IPS-18a (cell line): ENCODE measurements around the gene SOX5.
"Not testable (repeated sequence)": the region's sequence is repeated elsewhere in the genome, so short reads cannot be mapped to it uniquely, and the experiment has no call there.

Experiments used
- H3K27ac ChIP-seq: one replicate; pipeline ENCODE4 v1.5.1; 2013; ENCODE audit warnings: low read length
- H3K27me3 ChIP-seq: one replicate; pipeline ENCODE4 v1.6.1; 2013; ENCODE audit warnings: mild to moderate bottlenecking, low read length; ENCODE audit not compliant: control insufficient read depth, insufficient read depth
- H3K36me3 ChIP-seq: one replicate; pipeline ENCODE4 v1.6.1; 2013; ENCODE audit warnings: low read depth, low read length; ENCODE audit not compliant: control insufficient read depth
- H3K4me1 ChIP-seq: one replicate; pipeline ENCODE4 v1.6.1; 2013; ENCODE audit warnings: low read depth, low read length; ENCODE audit not compliant: control insufficient read depth
- H3K4me3 ChIP-seq: one replicate; pipeline ENCODE4 v1.5.1; 2013; ENCODE audit warnings: low read length
- H3K9ac ChIP-seq: one replicate; pipeline ENCODE4 v1.6.1; 2013; ENCODE audit warnings: mild to moderate bottlenecking, low read length, moderate library complexity
- H3K9me3 ChIP-seq: one replicate; pipeline ENCODE4 v1.6.1; 2013; ENCODE audit warnings: low read depth, low read length; ENCODE audit not compliant: control insufficient read depth

Gene SOX5

DNA sequence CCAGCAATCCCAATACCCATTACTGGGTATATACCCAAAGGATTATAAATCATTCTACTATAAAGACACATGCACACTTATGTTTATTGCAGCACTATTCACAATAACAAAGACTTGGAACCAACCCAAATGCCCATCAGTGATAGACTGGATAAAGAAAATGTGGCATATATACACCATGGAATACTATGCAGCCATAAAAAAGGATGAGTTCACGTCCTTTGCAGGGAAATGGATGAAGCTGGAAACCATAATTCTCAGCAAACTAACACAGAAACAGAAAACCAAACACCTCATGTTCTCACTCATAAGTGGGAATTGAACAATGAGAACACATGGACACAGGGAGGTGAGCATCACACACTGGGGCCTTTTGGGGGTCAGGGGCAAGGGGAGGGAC is 72.9 kb downstream of the SOX5 start:
- not testable (repeated sequence) for H3K4me1 ChIP-seq, H3K9me3 ChIP-seq

DNA sequence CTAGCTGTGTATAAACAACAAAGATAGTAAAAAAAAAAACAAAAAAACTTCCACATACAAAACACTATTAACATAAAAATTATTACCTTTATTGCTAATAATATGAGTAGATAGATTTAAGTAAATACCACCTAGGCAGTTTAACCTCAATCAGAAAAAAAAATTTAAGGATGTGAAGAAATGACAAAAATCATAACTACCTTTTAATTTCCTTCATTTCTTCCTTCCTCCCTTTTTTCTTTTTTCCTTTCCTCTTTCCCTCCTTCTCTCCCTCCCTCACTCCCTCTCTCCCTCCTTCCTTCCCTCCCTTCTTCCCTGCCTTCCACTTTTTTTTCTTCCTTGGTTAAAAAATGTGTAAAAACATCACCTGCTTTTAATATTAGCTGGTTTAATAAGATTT is 81.7 kb downstream of the SOX5 start:
- Histone ChIP-seq H3K4me3 (no peak overlapping the region), H3K9ac (no peak overlapping the region), H3K36me3 (no peaks in the 10 kb centered on the region), H3K4me1 (no peaks in the 10 kb centered on the region), H3K27me3 (no peaks in the 10 kb centered on the region), H3K27ac (no peak overlapping the region), H3K9me3 (no peaks in the 10 kb centered on the region)

More for the DNA sequence above, 72.9 kb downstream of the SOX5 start:
- H3K27ac ChIP-seq, H3K4me3 ChIP-seq, H3K9ac ChIP-seq, H3K36me3 ChIP-seq, H3K27me3 ChIP-seq: not testable (repeated sequence)

DNA sequence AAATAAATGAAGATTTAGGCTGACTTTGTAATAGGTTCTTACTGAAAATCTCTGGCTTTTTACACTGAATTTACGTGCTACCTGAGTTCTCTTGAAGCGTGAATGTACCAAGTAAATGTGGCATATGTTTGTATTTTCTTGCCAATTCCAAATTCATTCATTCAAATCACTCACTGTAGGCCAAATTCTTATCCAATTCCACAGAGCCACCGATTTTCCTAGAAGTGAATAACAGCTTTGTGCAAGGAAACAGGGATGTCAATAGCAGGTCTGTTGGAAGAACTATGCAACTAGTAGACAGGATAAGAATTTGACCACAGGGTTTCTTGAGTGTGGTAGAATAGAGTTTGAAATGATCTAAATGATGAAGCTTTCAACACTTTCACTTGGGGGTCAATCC is 86.8 kb downstream of the SOX5 start:
- Histone ChIP-seq H3K9ac (no peak overlapping the region), H3K36me3 (no peaks in the 10 kb centered on the region), H3K27ac (no peak overlapping the region), H3K4me3 (no peak overlapping the region), H3K4me1 (no peaks in the 10 kb centered on the region), H3K27me3 (no peaks in the 10 kb centered on the region), H3K9me3 (no peaks in the 10 kb centered on the region)

DNA sequence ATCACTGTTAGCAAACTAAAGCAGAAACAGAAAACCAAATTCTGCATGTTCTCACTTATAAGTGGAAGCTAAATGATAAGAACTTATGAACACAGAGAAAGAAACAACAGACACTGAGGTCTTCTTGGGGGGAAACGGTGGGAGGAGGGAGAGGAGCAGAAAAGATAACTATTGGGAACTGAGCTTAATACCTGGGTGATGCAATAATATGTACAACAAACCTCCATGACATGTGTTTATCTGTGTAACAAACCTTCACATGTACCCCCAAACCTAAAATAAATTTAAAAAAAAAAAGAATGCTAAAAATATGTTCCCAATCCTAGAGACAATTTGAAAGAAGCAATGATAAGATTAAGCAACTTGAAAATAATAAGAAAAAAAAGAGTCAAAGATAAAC is 89.5 kb downstream of the SOX5 start:
- no peak overlapping the region for H3K4me3 ChIP-seq
- H3K27me3 ChIP-seq: no peaks in the 10 kb centered on the region
- H3K9me3 ChIP-seq: no peaks in the 10 kb centered on the region
- no peaks in the 10 kb centered on the region for H3K4me1 ChIP-seq
- no peak overlapping the region for H3K9ac ChIP-seq
- H3K27ac ChIP-seq: no peak overlapping the region
- H3K36me3 ChIP-seq: no peaks in the 10 kb centered on the region

DNA sequence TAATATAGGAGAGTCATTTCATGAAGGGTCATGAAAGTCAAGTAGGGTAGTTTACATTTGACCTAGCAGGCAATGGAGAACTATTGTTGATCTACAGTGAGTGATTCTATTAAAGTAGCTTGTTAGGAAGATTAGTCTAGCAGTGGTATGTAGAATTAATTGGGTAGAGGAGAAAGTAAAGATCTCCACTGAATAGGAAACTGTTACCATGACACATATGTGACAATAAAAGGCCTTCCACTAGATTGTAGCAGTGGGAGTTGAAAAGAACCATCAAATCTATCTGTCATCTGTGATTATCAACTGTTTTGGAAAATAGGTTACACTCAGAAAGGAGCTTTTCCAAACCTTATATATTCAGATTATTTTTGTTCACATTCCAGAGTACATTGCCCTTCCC is 92.3 kb downstream of the SOX5 start:
- Histone ChIP-seq H3K4me3 (no peak overlapping the region), H3K9ac (no peak overlapping the region), H3K27ac (no peak overlapping the region), H3K27me3 (no peaks in the 10 kb centered on the region), H3K9me3 (no peaks in the 10 kb centered on the region), H3K4me1 (no peaks in the 10 kb centered on the region), H3K36me3 (no peaks in the 10 kb centered on the region)

DNA sequence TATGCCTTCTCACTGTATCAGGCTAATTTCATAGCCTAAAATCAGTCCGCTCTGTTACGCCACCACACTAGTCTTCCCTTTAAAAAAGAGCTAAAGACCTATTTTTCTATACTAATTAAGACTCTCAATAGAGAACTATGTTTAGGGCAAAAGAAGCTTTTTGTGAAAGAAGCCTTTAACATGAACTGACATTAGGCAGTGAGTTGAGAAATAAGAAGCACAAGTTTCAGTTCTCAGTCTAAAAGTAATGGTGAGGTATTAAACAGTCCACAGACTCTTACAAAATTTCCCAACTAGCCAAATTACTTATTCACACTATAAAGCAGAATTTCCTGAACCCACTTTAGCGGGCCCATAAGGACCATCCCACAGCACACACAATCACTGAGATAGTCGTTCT is 93.7 kb downstream of the SOX5 start:
- no peaks in the 10 kb centered on the region for H3K9me3 ChIP-seq
- no peak overlapping the region for H3K4me3 ChIP-seq
- H3K36me3 ChIP-seq: no peaks in the 10 kb centered on the region
- no peak overlapping the region for H3K27ac ChIP-seq
- H3K4me1 ChIP-seq: no peaks in the 10 kb centered on the region
- no peaks in the 10 kb centered on the region for H3K27me3 ChIP-seq
- H3K9ac ChIP-seq: no peak overlapping the region

DNA sequence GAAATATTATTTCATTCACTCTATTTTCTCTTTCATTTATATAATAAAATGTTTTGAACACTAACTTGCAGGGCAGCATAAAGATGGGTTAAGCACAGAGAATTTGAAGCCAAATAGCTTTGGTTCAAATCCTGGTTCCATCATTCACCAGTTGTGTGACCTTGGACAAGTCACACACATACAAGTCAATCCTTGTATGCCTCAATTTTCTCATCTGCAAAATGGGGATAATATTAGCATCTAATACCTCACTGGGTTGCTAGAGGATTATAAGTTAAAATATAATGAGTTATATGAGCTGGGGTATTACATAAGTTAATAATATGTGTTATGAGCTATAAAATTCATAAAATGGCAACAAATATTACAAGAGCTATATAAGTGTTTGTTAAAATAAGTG is 94.9 kb downstream of the SOX5 start:
- Histone ChIP-seq H3K9ac (no peak overlapping the region), H3K4me1 (no peaks in the 10 kb centered on the region), H3K27me3 (no peaks in the 10 kb centered on the region), H3K36me3 (no peaks in the 10 kb centered on the region), H3K27ac (no peak overlapping the region), H3K9me3 (no peaks in the 10 kb centered on the region), H3K4me3 (no peak overlapping the region)

DNA sequence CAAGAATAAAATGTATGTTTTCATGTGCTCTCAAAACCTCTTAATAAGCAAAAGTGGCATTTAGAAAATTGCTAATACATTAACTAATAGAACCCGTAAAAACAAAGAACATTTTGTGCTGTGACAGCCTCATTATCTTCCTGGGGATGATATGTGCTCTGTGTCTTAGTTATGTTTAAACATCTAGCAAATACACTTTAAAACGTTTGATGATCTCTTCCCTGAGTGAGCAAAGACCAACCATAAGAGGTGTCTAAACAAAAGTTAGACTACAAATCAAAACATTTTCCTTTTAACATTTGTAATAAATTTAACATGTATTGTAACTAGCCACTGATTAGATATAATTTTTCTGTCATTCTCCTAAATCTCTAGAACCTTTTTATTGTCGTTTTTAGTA is 95.8 kb downstream of the SOX5 start:
- Histone ChIP-seq H3K4me3 (no peak overlapping the region), H3K9ac (no peak overlapping the region), H3K27ac (no peak overlapping the region), H3K4me1 (no peaks in the 10 kb centered on the region), H3K27me3 (no peaks in the 10 kb centered on the region), H3K36me3 (no peaks in the 10 kb centered on the region), H3K9me3 (no peaks in the 10 kb centered on the region)

DNA sequence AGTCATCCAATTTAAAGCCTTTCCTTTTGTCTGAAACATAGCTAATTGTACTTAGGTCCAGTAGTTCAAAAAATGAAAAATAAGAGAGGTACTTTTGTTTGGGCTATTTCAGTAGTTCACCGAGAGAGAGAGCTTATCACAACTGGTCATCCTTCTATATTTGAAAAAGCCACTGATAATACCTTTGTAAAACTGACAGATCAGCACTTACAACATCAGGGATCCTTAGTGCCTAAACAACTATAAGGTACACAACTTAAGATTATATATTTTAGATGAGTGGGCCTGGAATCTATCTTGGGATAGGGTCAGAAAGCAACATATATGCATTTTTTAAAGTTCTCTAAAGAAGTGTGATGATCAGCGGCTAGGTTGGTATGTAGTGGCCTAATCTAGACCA is 97.9 kb downstream of the SOX5 start:
- H3K36me3 ChIP-seq: no peaks in the 10 kb centered on the region
- H3K9ac ChIP-seq: no peak overlapping the region
- no peaks in the 10 kb centered on the region for H3K27me3 ChIP-seq
- no peaks in the 10 kb centered on the region for H3K4me1 ChIP-seq
- H3K27ac ChIP-seq: no peak overlapping the region
- no peaks in the 10 kb centered on the region for H3K9me3 ChIP-seq
- no peak overlapping the region for H3K4me3 ChIP-seq

DNA sequence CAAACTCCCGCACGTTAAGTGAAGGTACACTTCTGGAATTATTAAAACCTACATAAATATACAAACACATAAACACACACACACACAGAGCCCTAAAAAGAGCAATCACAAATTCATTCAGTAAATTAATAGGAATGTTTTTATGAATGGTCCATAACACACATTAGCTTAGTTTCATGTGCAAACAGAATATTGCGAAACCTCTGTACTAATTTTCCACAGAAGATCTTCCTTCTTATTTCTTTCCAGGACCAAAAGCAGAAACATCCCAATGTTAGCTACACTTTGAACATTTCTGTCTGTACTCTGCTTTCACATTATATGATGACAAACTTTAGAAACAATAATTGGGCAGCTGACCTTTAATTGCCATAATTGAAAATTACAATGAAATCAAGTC is 101.6 kb downstream of the SOX5 start:
- Histone ChIP-seq H3K9me3 (no peaks in the 10 kb centered on the region), H3K27me3 (no peaks in the 10 kb centered on the region), H3K4me1 (no peaks in the 10 kb centered on the region)

DNA sequence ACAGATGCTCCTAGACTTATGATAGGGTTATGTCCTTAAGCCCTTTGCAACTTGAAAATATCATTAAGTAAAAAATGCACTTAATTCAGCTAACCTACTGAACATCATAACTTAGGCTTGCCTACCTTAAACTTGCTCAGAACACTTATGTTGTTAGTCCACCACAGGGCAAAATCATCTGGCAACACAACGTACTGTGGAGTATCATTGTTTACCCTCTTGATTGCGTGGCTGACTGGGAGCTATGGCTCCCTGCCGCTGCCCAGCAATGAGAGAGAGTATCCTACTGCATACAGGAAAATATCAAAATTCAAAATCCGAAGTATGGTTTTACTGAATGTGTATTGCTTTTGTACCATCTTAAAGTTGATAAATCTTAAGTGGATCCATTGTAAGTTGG is 105.5 kb downstream of the SOX5 start:
- Histone ChIP-seq H3K9me3 (no peaks in the 10 kb centered on the region), H3K9ac (no peak overlapping the region), H3K27ac (no peak overlapping the region), H3K27me3 (no peaks in the 10 kb centered on the region), H3K36me3 (no peaks in the 10 kb centered on the region), H3K4me3 (no peak overlapping the region), H3K4me1 (no peaks in the 10 kb centered on the region)

More for the DNA sequence above, 101.6 kb downstream of the SOX5 start:
- H3K36me3 ChIP-seq: no peaks in the 10 kb centered on the region
- no peak overlapping the region for H3K4me3 ChIP-seq
- no peak overlapping the region for H3K27ac ChIP-seq
- H3K9ac ChIP-seq: no peak overlapping the region

DNA sequence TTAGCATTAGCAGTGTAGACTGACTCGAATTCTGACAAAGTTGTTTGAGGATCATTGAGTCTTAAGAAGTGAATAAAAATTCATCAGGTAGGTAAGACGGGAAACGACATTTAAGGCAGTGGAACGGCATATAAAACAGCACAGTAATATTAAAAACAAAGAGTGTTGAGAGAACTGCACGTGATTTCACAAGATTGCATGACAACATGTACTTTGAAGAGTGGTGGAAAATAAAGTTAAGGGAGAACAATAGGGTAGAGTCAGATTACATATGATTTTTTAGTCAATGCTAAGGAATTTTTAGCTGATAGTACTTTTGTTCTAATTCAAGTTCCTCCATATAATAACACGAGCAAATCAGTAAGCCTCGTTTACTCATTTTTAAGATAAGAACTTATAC is 115.4 kb downstream of the SOX5 start:
- peaks cover 8% of the 10 kb centered on the region for H3K4me1 ChIP-seq
- H3K27me3 ChIP-seq: no peaks in the 10 kb centered on the region
- H3K27ac ChIP-seq: no peak overlapping the region
- no peaks in the 10 kb centered on the region for H3K9me3 ChIP-seq
- H3K9ac ChIP-seq: no peak overlapping the region
- no peak overlapping the region for H3K4me3 ChIP-seq
- H3K36me3 ChIP-seq: no peaks in the 10 kb centered on the region

DNA sequence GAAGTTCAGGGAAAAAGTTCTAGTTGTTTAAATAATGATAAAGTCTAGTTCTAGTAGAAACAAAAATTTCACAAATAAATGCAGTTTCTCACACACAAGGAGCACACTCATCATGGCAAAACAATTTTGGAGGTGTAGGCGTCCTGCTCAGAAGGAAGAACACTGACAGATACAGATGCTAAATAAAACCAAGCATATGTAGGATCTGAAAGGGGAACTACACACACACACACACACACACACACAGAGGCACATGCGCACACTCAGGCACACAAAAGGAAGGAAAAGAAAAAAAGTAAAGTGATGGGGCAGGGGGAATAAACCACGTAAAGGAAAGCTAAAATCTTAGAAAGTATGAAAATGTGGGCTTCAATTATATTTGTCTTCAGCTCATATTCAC is 117.7 kb downstream of the SOX5 start:
- Histone ChIP-seq H3K4me1 (peaks cover 7% of the 10 kb centered on the region), H3K9me3 (no peaks in the 10 kb centered on the region), H3K27me3 (no peaks in the 10 kb centered on the region), H3K27ac (no peak overlapping the region), H3K36me3 (no peaks in the 10 kb centered on the region), H3K9ac (no peak overlapping the region), H3K4me3 (no peak overlapping the region)
